DND-41 (cell line): Measurements from ENCODE around the gene LMF1.

ENCODE experiments used
- EZH2 ChIP-seq: IDR thresholded peaks from 3 replicates; pipeline ENCODE4 v1.6.1; 2012; ENCODE audit warnings: borderline replicate concordance, low read depth, mild to moderate bottlenecking, moderate library complexity, low read length, inconsistent platforms; ENCODE audit not compliant: severe bottlenecking
- TF ChIP-seq, protein P1 (sequence below): IDR thresholded peaks from 2 replicates; pipeline ENCODE4 v1.5.1; 2012; ENCODE audit warnings: borderline replicate concordance, low read length, moderate library complexity, mild to moderate bottlenecking; ENCODE audit not compliant: poor library complexity, severe bottlenecking; ENCODE audit errors: extremely low read depth

DNA sequence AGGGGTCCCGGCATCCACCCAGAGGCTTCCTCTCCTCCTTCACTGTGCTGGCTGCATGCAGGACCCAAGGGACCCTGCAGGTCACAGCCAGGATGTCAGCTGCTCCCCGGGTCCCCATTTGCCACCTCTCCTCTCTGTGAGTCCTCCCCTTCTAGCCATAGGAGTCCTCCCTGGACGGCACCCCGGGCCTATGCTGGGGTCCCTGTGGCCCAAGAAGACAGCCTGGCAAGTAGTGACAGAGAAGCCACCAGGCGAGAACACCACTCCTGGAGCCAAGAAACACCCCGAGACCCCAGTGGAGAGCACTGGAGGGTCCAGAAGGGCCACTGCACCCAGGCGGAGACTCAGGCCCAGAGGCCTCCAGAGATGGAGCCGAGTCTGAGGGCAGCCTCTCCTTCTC is 44.1 kb downstream of the LMF1 start:
- TF ChIP-seq, protein P1, sequence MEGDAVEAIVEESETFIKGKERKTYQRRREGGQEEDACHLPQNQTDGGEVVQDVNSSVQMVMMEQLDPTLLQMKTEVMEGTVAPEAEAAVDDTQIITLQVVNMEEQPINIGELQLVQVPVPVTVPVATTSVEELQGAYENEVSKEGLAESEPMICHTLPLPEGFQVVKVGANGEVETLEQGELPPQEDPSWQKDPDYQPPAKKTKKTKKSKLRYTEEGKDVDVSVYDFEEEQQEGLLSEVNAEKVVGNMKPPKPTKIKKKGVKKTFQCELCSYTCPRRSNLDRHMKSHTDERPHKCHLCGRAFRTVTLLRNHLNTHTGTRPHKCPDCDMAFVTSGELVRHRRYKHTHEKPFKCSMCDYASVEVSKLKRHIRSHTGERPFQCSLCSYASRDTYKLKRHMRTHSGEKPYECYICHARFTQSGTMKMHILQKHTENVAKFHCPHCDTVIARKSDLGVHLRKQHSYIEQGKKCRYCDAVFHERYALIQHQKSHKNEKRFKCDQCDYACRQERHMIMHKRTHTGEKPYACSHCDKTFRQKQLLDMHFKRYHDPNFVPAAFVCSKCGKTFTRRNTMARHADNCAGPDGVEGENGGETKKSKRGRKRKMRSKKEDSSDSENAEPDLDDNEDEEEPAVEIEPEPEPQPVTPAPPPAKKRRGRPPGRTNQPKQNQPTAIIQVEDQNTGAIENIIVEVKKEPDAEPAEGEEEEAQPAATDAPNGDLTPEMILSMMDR = no peak
- no peak for TF ChIP-seq EZH2
